Natural killer cell (primary cell): ENCODE results near the gene TTC39C. TPM values are rescaled to one million over a fixed set of nuclear protein-coding genes. Genes with fewer than 3 reads are reported as not detected.

Experiments
- ATAC-seq, 3 donors: fragments of 150-1000 bp in 2 of 3; fragments of 200-7000 bp in 1 of 3; cut with Tn5 transposase; 1 replicate in 1 of 3; 2 replicates in 2 of 3; pipeline ENCODE4 v1.10.0; 2021; ENCODE audit warnings: mild to moderate bottlenecking in 2 of 3, moderate library complexity in 2 of 3
- DNase-seq, 2 donors: peaks; one replicate each; pipeline versions ENCODE4 v3.0.0 to v3.0.0-alpha.2; 2013 to 2021; ENCODE audit warnings: mixed read lengths in 1 of 2
- H3K27ac ChIP-seq: one replicate; pipeline ENCODE4 v1.5.1; 2013; ENCODE audit warnings: mild to moderate bottlenecking, low read length
- H3K27me3 ChIP-seq: one replicate; pipeline ENCODE4 v1.6.1; 2013; ENCODE audit warnings: low read length; ENCODE audit not compliant: control insufficient read depth, insufficient read depth
- H3K36me3 ChIP-seq: one replicate; pipeline ENCODE4 v1.6.1; 2013; ENCODE audit warnings: low read length; ENCODE audit not compliant: control insufficient read depth, insufficient read depth
- H3K4me1 ChIP-seq: one replicate; pipeline ENCODE4 v1.6.1; 2013; ENCODE audit warnings: low read length; ENCODE audit not compliant: control insufficient read depth, insufficient read depth
- H3K4me3 ChIP-seq: one replicate; pipeline ENCODE4 v1.5.1; 2013; ENCODE audit warnings: low read length
- H3K9me3 ChIP-seq: one replicate; pipeline ENCODE4 v1.6.1; 2013; ENCODE audit warnings: low read length; ENCODE audit not compliant: control insufficient read depth, insufficient read depth
- H3K27ac Mint-ChIP-seq, 2 donors: one replicate each; pipeline ENCODE4 v1.8.0; 2022; ENCODE audit warnings: mild to moderate bottlenecking in 2 of 2, mixed read lengths in 2 of 2, moderate library complexity in 1 of 2
- H3K27me3 Mint-ChIP-seq, 2 donors: one replicate each; pipeline ENCODE4 v1.8.0; 2022; ENCODE audit warnings: low read depth in 2 of 2, mixed read lengths in 2 of 2
- H3K36me3 Mint-ChIP-seq: one replicate; pipeline ENCODE4 v1.8.0; 2022; ENCODE audit warnings: mixed read lengths
- H3K4me1 Mint-ChIP-seq, 2 donors: one replicate each; pipeline ENCODE4 v1.8.0; 2022; ENCODE audit warnings: mixed read lengths in 2 of 2
- H3K4me3 Mint-ChIP-seq: one replicate; pipeline ENCODE4 v1.8.0; 2022; ENCODE audit warnings: mild to moderate bottlenecking, moderate library complexity, mixed read lengths
- H3K9me3 Mint-ChIP-seq, 2 donors: one replicate each; pipeline ENCODE4 v1.8.0; 2022; ENCODE audit warnings: mixed read lengths in 2 of 2
- WGBS: methylation state at CpG from one replicate; pipeline ENCODE4 v1.1.7; 2013; ENCODE audit warnings: missing lambda C conversion rate; ENCODE audit not compliant: insufficient coverage; 5-methylcytosine and 5-hydroxymethylcytosine counted together
- intact Hi-C: fragments of 100-400 bp; cut with micrococcal nuclease; formaldehyde crosslinking; loops from one replicate; pipeline ENCODE4 v1.14.2; 2022
- total RNA-seq, 4 donors: library from RNA; stranded (reverse); fragments of 120-200 nt in 1 of 4; gene quantifications; one replicate each; pipeline versions ENCODE4 v1.2.3 to v1.2.4, GENCODE V29; 2013 to 2022
- TF ChIP-seq, protein P1 (sequence below): fragments of 200-600 bp; IDR thresholded peaks from one replicate; pipeline ENCODE4 v1.8.0; 2022; ENCODE audit warnings: antibody characterized with exemption

TTC39C gene
- total RNA-seq, 3 donors from 2014 or later (not counting 1 experiment from before 2014, with no cell fraction given): 39.0 to 61.5 (median 44.3) TPM

DNA sequence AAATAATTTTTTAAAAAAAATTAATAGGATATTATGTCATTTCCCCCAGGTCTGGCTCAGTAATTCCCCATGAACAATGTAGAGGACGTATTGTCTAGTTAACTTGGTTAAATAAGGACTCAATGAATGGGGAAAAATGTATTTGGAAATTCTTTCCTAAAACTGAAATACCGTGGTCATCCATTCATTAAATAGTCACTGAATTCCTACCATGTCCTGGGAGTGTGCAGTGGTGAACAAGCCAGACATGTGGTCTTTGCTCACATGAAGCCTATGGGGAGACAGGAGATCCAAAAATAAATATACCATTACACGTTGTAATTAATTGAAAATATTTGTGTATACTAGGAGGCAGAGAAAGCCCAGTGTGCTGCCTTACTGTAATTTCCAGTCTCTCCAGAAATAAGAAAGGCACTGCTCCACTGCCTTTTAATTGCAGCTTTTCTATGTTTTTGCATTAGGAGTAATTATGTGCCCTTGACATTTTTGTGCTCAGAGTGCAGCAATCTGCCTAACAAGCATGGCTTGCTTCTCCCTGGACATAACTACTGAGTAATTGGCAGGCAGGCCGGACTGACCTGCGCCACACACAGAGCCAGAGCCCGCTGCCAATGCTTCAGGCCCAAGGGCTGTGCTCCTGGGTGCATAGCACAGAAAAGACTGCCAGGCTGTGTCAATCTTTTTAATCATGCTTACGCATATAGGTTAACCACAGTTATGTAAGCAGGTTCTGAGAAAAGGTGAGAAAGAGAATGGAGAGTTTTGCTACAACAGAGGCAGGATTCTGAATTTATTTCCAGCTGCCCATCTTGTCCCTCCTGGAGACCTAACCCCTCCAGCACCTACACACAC, 22.2 kb upstream of the TTC39C start:
- peak in 1 of 2 donors; percentile 86 for DNase-seq

DNA sequence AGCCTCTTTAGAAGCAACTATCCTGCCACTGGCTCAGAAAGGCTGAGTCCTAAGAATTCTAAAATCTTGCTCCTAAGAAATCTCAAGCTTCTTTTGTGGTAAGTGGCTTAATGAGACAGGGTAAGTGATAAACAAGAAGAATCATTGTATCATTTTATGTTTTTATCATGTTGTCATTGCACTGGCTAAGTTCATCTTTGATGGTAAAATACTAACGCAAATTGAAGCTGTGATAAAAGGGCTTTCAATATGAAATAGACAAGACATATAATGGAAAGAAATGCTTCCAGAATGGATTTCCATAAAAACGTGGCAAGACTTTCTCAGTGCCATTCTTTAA, 21.6 kb upstream of the TTC39C start:
- WGBS: 63% methylated on average over 2 of the region's 2 CpGs
- Histone ChIP-seq H3K9me3 (no peaks in the 10 kb centered on the region), H3K4me3 (peak overlapping the region; percentile 25), H3K27ac (peak overlapping the region; percentile 72), H3K4me1 (peaks cover 14% of the 10 kb centered on the region), H3K27me3 (no peaks in the 10 kb centered on the region), H3K36me3 (no peaks in the 10 kb centered on the region)
- no peak overlapping the region for H3K4me3 Mint-ChIP-seq
- H3K27me3 Mint-ChIP-seq: no peaks in the 10 kb centered on the region
- ATAC-seq: peak in 2 of 3 donors; percentile 30 to 40
- H3K27ac Mint-ChIP-seq: peak overlapping the region; percentile 64 to 81
- DNase-seq: no peak
- peaks cover 26 to 28% of the 10 kb centered on the region in 2 donors for H3K4me1 Mint-ChIP-seq
- intact Hi-C loops: loop anchor here (2.0 kb wide), 1 partner anchor 22 kb away; the partner anchor contains the start of gene TTC39C
- no peaks in the 10 kb centered on the region for H3K36me3 Mint-ChIP-seq
- no peaks in the 10 kb centered on the region for H3K9me3 Mint-ChIP-seq
- TF ChIP-seq, protein P1, sequence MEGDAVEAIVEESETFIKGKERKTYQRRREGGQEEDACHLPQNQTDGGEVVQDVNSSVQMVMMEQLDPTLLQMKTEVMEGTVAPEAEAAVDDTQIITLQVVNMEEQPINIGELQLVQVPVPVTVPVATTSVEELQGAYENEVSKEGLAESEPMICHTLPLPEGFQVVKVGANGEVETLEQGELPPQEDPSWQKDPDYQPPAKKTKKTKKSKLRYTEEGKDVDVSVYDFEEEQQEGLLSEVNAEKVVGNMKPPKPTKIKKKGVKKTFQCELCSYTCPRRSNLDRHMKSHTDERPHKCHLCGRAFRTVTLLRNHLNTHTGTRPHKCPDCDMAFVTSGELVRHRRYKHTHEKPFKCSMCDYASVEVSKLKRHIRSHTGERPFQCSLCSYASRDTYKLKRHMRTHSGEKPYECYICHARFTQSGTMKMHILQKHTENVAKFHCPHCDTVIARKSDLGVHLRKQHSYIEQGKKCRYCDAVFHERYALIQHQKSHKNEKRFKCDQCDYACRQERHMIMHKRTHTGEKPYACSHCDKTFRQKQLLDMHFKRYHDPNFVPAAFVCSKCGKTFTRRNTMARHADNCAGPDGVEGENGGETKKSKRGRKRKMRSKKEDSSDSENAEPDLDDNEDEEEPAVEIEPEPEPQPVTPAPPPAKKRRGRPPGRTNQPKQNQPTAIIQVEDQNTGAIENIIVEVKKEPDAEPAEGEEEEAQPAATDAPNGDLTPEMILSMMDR: no peak

More for the DNA sequence above, 22.2 kb upstream of the TTC39C start:
- H3K27me3 ChIP-seq: no peaks in the 10 kb centered on the region
- H3K4me3 Mint-ChIP-seq: no peak overlapping the region
- TF ChIP-seq, protein P1: no peak
- H3K27ac Mint-ChIP-seq: peak overlapping the region; percentile 64 to 81
- no peaks in the 10 kb centered on the region for H3K9me3 Mint-ChIP-seq
- peak; percentile 80 to 94 (median 84) for ATAC-seq
- H3K4me1 ChIP-seq: peaks cover 14% of the 10 kb centered on the region
- no peaks in the 10 kb centered on the region for H3K9me3 ChIP-seq
- H3K36me3 Mint-ChIP-seq: no peaks in the 10 kb centered on the region
- intact Hi-C loops: loop anchor here (2.0 kb wide), 1 partner anchor 22 kb away; the partner anchor contains the start of gene TTC39C
- H3K36me3 ChIP-seq: no peaks in the 10 kb centered on the region
- H3K4me1 Mint-ChIP-seq: peaks cover 26 to 28% of the 10 kb centered on the region in 2 donors
- peak overlapping the region; percentile 25 for H3K4me3 ChIP-seq
- peak overlapping the region; percentile 72 for H3K27ac ChIP-seq
- no peaks in the 10 kb centered on the region for H3K27me3 Mint-ChIP-seq
- WGBS: 71% methylated on average over 6 of the region's 7 CpGs

DNA sequence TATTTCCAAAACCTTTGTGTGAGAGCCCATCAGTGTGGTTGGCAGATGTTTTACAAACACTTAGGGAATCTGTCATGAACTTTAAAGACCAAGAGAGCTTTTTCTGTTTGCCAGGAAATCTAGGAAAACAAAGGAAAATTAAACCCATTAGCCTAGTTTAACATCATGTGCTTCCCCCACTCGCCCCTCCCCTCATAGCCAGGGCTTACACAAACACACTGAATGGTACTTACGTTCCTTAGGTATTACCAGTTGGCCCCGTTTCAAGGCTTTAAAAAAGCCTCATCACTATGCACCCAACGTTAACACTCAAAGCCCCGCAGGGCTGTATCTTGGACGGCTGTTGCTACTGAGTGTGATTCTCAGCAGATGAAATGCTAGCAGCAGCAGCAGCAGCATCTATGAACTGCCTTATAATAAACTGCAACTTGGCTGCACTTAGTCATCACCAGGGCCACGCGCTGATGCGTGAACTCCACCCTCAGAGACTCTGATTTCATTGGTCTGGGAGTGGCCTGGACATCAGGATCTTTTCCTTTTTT, 20.1 kb upstream of the TTC39C start:
- TF ChIP-seq, protein P1: no peak

More for the DNA sequence above, 20.1 kb upstream of the TTC39C start:
- H3K4me3 Mint-ChIP-seq: no peak overlapping the region
- peak in 1 of 2 donors; percentile 61 for DNase-seq
- H3K27me3 Mint-ChIP-seq: no peaks in the 10 kb centered on the region
- ATAC-seq: peak in 2 of 3 donors; percentile 35 to 66
- intact Hi-C loops: no loop called here
- H3K9me3 Mint-ChIP-seq: no peaks in the 10 kb centered on the region
- Histone ChIP-seq H3K4me1 (peaks cover 19% of the 10 kb centered on the region), H3K9me3 (no peaks in the 10 kb centered on the region), H3K36me3 (no peaks in the 10 kb centered on the region), H3K27ac (peak overlapping the region; percentile 33), H3K27me3 (no peaks in the 10 kb centered on the region), H3K4me3 (peak overlapping the region; percentile 17)
- WGBS: 55% methylated on average over 9 of the region's 9 CpGs
- peak overlapping the region in 1 of 2 donors; percentile 56 for H3K27ac Mint-ChIP-seq
- peaks cover 32 to 35% of the 10 kb centered on the region in 2 donors for H3K4me1 Mint-ChIP-seq
- no peaks in the 10 kb centered on the region for H3K36me3 Mint-ChIP-seq
